Measurements from ENCODE around the gene PTPRK. TPM values are rescaled to one million over a fixed set of nuclear protein-coding genes. Genes with fewer than 3 reads are reported as not detected.

The PTPRK gene
- total RNA-seq, 2 experiments from 2014 or later: not detected

DNA sequence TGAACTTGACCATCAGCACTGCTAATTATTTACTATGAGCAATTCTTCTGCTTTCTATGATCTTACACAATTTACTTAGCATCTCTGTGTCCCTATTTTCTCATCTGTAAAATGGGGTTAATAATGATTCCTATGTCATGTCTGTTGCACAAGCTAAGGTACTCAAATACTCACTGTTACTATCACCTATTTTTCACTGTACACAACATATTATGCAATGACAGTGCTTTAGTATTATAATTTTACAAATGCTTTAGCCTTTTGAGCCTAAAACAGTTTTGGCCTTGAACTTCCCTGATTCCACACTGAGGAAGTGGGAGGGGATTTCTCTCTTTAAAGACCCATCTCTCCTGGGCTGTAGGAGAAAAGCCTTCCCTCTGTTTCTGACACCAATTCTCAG is 582.7 kb downstream of the PTPRK start:
- H2AFZ ChIP-seq (ENCODE audit: low read length): no peak overlapping the region
- ChIA-PET CTCF (ENCODE audit: unreplicated experiment) (no interaction called here), POLR2A (no interaction called here)

DNA sequence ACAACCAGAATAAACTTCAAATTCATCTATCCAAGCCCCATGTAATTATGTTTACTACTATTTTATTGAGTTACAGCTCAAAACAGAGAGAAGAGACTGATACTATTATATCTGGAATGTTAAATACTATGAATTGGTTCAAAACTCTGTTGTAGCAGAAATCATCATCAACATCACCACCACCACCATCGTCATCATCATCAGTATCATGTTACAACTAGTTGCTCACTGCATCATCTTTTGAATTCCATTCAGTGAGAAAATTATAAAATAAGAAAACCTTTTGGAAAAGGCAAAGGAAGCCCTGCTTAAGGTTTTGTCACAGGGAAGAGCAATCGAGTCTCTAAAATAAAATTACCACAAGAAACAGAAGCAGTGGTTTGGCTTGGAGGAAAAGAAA is 583.3 kb downstream of the PTPRK start:
- no peaks in the 10 kb centered on the region for H3K36me3 ChIP-seq (ENCODE audit: insufficient read depth, low read length)
- no TSS peak for BruUV-seq (replicated peaks)
- H4K20me1 ChIP-seq (ENCODE audit: insufficient read depth, low read length): no peaks in the 10 kb centered on the region
- ChIA-PET CTCF (ENCODE audit: unreplicated experiment) (no interaction called here), POLR2A (no interaction called here)
- H3K9me3 ChIP-seq (ENCODE audit: low read length): no peaks in the 10 kb centered on the region; the same call in 1 of the 2 replicates
- H3K4me1 ChIP-seq (ENCODE audit: insufficient read depth, low read length, poor library complexity, severe bottlenecking): no peaks in the 10 kb centered on the region
- no peak overlapping the region for H2AFZ ChIP-seq (ENCODE audit: low read length)
- H3K4me3 ChIP-seq (ENCODE audit: low read depth, low read length, poor library complexity, severe bottlenecking): no peak overlapping the region
- no peak for DNase-seq (ENCODE audit: low spot score)
- H3K27ac ChIP-seq (ENCODE audit: low read depth, low read length, poor library complexity, severe bottlenecking): no peak overlapping the region
- intact Hi-C loops (cut with micrococcal nuclease; ENCODE audit: unreplicated experiment): no loop called here
- no peaks in the 10 kb centered on the region for H3K9me2 ChIP-seq (ENCODE audit: insufficient read depth, low read length)
- no peaks in the 10 kb centered on the region for H3K79me2 ChIP-seq (ENCODE audit: insufficient read depth, low read depth, low read length)
- TF ChIP-seq, protein P1, sequence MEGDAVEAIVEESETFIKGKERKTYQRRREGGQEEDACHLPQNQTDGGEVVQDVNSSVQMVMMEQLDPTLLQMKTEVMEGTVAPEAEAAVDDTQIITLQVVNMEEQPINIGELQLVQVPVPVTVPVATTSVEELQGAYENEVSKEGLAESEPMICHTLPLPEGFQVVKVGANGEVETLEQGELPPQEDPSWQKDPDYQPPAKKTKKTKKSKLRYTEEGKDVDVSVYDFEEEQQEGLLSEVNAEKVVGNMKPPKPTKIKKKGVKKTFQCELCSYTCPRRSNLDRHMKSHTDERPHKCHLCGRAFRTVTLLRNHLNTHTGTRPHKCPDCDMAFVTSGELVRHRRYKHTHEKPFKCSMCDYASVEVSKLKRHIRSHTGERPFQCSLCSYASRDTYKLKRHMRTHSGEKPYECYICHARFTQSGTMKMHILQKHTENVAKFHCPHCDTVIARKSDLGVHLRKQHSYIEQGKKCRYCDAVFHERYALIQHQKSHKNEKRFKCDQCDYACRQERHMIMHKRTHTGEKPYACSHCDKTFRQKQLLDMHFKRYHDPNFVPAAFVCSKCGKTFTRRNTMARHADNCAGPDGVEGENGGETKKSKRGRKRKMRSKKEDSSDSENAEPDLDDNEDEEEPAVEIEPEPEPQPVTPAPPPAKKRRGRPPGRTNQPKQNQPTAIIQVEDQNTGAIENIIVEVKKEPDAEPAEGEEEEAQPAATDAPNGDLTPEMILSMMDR (conservative IDR thresholded peaks at IDR 0.05; ENCODE audit: low read length): no peak
- TF ChIP-seq EZH2phosphoT487 (IDR thresholded peaks at IDR 0.05; ENCODE audit: borderline replicate concordance, low read depth, low read length): no peak
- no peak overlapping the region for H3K4me2 ChIP-seq (ENCODE audit: low read length)

More for the DNA sequence above, 582.7 kb downstream of the PTPRK start:
- Histone ChIP-seq H4K20me1 (ENCODE audit: insufficient read depth, low read length) (no peaks in the 10 kb centered on the region), H3K36me3 (ENCODE audit: insufficient read depth, low read length) (no peaks in the 10 kb centered on the region), H3K27ac (ENCODE audit: low read depth, low read length, poor library complexity, severe bottlenecking) (no peak overlapping the region), H3K9me2 (ENCODE audit: insufficient read depth, low read length) (no peaks in the 10 kb centered on the region), H3K9me3 (ENCODE audit: low read length) (no peaks in the 10 kb centered on the region; the same call in 1 of the 2 replicates), H3K79me2 (ENCODE audit: insufficient read depth, low read depth, low read length) (no peaks in the 10 kb centered on the region), H3K4me1 (ENCODE audit: insufficient read depth, low read length, poor library complexity, severe bottlenecking) (no peaks in the 10 kb centered on the region), H3K4me3 (ENCODE audit: low read depth, low read length, poor library complexity, severe bottlenecking) (no peak overlapping the region), H3K4me2 (ENCODE audit: low read length) (no peak overlapping the region)
- BruUV-seq (replicated peaks): no TSS peak
- intact Hi-C loops (cut with micrococcal nuclease; ENCODE audit: unreplicated experiment): no loop called here
- no peak for DNase-seq (ENCODE audit: low spot score)
- TF ChIP-seq, protein P1 (conservative IDR thresholded peaks at IDR 0.05; ENCODE audit: low read length): no peak
- TF ChIP-seq EZH2phosphoT487 (IDR thresholded peaks at IDR 0.05; ENCODE audit: borderline replicate concordance, low read depth, low read length): no peak

DNA sequence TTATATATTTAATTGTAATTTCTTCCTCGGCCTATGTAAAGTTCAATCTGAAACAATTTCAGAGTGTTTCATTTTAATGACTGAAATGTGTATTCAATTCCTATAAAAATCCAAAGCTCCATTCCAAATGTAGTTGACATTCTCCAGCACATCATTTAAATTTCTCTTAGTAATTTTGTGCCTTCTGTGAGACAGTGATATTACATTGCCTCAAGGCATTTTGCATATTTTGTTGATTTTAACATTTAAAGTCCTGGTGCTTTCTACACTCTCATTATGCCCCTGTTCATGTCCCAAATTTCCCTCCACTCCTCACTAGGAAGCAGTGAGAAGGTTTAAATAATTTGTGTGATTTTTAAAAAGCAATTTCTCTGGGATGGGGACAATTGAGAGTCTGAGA is 585.4 kb downstream of the PTPRK start:
- Histone ChIP-seq H3K4me1 (ENCODE audit: insufficient read depth, low read length, poor library complexity, severe bottlenecking) (no peaks in the 10 kb centered on the region), H3K27ac (ENCODE audit: low read depth, low read length, poor library complexity, severe bottlenecking) (no peak overlapping the region), H3K79me2 (ENCODE audit: insufficient read depth, low read depth, low read length) (no peaks in the 10 kb centered on the region), H3K9me2 (ENCODE audit: insufficient read depth, low read length) (no peaks in the 10 kb centered on the region), H2AFZ (ENCODE audit: low read length) (no peak overlapping the region), H3K4me3 (ENCODE audit: low read depth, low read length, poor library complexity, severe bottlenecking) (no peak overlapping the region), H3K36me3 (ENCODE audit: insufficient read depth, low read length) (no peaks in the 10 kb centered on the region), H4K20me1 (ENCODE audit: insufficient read depth, low read length) (no peaks in the 10 kb centered on the region), H3K9me3 (ENCODE audit: low read length) (no peaks in the 10 kb centered on the region; the same call in 1 of the 2 replicates), H3K4me2 (ENCODE audit: low read length) (no peak overlapping the region)
- intact Hi-C loops (cut with micrococcal nuclease; ENCODE audit: unreplicated experiment): no loop called here
- no TSS peak for BruUV-seq (replicated peaks)
- CTCF ChIA-PET (ENCODE audit: unreplicated experiment): no interaction called here
- DNase-seq (ENCODE audit: low spot score): no peak
- POLR2A ChIA-PET: no interaction called here
- TF ChIP-seq EZH2phosphoT487 (IDR thresholded peaks at IDR 0.05; ENCODE audit: borderline replicate concordance, low read depth, low read length): no peak
- TF ChIP-seq, protein P1 (conservative IDR thresholded peaks at IDR 0.05; ENCODE audit: low read length): no peak
